HG03520 (cell line): Measurements from ENCODE around the gene ATG7.
"Not testable (repeated sequence)": the region's sequence is repeated elsewhere in the genome, so short reads cannot be mapped to it uniquely, and the experiment has no call there.

Experiments used
- ATAC-seq: cut with Tn5 transposase; IDR thresholded peaks from one replicate; pipeline ENCODE4 v1.9.1; 2021; ENCODE audit warnings: mild to moderate bottlenecking, moderate library complexity; ENCODE audit not compliant: unreplicated experiment

Gene ATG7

DNA sequence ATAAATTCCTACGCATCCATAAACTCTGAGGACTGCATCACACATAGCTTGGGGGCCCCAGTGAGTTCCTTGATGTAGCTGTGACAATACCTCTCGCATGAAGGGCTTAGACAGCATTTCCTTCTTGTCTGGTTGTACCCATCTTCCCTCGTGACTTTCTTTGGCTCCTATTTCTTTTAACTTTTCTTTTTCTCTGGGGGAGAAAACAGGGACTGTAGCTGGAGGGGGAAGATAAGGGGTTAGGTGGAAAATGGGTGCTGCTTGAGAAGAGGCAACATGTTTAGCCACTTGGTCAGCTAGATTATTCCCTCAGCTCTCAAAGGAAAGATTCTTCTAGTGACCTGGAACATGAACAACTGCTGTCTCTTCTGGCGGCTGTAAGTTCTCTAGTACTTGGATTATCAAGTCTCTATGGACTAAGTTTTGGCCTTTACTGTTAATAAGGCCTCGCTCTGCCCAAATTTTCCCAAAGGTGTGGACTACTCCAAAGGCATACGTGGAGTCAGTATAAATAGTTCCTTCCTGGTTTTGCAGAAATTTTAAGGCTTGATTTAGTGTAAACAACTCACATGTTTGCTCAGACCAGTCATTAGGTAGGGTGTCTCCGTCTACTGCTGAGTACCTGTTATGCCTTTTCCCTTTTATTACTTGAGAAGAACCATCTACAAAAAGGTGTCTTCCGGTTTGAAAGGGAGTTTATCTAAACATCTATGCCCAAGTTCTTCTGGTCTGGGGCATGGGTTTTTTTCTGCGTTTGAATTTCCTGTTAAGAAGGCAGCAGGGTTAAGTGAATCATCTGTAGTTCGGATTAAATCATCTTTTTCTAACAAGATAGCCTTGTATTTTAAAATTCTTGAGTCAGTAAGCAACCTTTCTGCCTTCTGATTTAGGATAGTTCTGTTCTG lies 21.0 kb upstream of the ATG7 start:
- ATAC-seq: no peak

DNA sequence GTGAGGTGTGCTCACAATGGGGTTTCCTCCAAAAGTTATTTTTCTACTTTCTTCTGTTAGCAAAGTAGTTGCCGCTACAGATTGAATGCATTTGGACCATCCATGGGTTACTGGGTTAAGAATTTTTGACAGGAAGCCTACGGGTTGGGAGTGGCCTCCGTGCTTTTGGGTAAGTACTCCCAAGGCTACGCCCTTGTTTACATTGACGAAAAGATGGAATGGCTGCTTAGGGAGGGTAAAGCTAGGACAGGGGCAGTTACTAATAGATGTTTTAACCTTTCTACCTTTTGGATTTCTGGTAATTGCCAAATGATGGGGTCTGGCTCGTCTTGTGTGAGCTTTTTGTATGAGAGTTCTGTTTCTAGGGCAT lies 20.4 kb upstream of the ATG7 start:
- ATAC-seq: no peak

DNA sequence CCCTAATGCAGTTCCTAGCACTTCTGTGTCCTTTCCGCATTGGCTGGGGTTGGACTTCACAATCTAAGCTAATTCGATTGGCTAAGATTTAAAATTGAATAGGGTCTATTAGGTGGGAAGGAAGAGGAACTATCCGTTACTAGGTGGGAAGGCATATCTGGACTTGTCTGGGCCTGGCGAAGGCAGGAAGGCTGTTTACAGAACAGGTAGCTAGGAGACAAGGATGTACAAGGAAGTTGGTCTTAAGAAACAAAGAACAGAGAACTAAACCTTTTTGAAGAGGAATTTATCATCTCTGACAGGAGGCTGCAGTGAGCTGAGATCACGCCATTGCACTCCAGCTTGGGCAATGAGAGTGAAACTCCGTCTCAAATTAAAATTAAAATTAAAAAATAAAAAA lies 17.3 kb upstream of the ATG7 start:
- ATAC-seq: no peak

DNA sequence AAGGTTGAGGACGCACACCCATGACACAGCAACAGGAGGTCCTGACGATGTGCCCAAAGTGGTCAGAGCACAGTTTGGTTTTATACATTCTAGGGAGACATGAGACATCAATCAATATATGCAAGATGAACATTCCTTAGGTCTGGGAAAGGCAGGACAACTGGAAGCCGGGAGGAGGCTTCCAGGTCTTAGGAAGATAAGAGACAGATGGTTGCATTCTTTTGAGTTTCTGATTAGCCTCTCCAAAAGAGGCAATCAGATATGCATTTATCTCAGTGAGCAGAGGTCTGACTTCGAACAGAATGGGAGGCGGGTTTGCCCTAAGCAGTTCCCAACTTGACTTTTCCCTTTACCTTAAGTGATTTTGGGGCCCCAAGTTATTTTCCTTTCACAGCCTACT lies 16.7 kb upstream of the ATG7 start:
- not testable (repeated sequence) for ATAC-seq

DNA sequence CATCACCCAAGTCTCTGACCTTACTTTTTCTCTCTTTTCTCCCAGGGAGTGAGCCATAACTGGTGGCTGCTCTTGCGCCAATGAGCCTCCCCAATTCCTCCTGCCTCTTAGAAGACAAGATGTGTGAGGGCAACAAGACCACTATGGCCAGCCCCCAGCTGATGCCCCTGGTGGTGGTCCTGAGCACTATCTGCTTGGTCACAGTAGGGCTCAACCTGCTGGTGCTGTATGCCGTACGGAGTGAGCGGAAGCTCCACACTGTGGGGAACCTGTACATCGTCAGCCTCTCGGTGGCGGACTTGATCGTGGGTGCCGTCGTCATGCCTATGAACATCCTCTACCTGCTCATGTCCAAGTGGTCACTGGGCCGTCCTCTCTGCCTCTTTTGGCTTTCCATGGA lies 13.2 kb upstream of the ATG7 start:
- no peak for ATAC-seq

DNA sequence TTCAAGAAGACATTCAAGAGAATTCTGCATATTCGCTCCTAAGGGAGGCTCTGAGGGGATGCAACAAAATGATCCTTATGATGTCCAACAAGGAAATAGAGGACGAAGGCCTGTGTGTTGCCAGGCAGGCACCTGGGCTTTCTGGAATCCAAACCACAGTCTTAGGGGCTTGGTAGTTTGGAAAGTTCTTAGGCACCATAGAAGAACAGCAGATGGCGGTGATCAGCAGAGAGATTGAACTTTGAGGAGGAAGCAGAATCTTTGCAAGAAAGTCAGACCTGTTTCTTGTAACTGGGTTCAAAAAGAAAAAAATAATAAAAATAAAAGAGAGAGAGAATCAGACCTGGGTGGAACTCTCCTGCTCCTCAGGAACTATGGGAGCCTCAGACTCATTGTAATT lies 11.7 kb upstream of the ATG7 start:
- no peak for ATAC-seq

DNA sequence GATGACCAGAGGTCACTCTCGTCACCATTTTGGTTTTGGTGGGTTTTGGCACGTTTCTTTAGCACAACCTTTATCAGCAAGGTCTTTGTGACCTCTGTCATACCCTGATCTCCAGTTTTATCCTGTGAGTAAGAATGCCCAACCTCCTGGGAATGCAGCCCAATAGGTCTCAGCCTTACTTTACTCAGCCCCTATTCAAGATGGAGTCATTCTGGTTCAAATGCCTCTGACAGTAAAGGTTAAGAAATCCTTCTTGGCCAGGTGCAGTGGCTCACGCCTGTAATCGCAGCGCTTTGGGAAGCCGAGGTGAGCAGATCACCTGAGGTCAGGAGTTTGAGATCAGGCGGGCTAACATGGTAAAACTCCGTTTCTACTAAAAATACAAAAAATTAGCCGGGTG lies 3.2 kb upstream of the ATG7 start:
- ATAC-seq: no peak

DNA sequence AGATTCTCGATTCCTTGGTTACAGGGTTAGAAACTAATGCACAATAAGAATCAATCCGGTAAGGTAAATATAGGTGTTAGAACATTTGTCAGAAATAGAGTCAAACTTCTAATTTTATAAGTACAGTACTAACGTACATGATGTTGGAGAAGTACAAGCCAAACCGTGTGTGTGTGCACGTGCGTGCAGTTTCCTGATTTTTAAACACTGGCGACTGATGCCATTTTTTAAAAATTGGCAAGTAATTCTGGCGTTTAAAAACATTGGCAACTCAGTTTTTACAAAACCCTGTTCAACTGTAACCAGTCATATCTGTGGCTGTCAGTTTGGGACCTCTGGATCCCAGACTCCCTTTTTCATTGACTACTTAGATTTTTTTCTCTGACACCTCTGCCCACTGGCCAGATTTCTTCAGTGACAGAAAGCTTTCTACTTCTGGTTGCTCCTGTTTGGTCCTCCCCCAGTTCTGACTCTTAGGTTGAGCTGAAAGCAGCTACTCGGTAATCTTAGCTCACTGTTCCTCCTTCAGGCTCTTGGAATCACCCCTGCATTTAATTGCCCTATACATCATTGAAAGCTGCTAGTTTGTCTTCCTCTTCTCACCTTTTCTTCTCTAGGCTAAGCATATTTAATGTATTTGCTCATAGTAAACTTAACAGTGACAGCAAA lies 843 bp downstream of the ATG7 start:
- no peak for ATAC-seq

DNA sequence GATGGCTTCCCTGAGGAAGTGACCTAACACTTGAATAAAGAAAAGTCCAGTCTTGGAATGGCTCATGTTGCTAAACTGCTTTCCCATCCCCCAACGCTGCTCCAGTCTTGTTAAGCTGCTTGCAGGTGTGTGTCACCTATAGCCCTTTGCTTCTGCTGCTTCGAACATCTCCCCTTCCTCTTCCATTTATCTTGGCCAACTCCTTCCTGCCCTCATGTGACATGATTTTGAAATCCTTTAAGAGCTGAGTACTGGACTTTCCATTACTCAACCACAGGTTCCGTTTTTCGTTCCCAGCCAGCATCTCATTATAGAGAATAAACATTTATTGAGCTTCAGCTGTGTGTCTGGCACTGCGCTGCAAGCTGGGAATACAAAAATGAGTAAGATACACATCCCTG lies 1.7 kb downstream of the ATG7 start:
- ATAC-seq: no peak

DNA sequence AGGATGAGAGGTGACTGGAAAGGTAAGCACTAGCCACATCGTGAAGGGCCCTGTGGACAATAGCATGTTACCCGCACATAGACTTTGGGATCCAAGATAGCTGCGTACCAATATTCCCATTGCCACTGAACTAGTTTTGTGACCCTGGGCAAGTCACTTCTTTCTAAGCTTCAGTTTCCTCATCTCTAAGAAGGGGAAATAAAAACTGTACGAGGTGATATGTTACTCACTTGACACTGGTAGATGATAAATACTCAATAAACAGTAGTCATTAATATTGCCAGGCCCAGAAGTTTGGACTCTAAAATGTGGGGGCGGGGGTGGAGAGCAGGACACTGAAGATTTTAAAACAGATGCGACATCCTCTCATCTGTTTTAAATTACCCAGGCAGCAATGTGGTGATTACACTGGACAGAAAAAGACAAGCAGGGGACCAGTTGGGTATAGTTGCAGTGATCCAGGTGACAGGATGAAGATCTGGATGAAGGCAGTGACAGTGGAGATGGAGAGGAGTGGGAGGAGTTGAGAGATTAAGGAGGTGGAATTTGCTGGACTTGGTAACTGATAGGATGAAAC lies 2.5 kb downstream of the ATG7 start:
- ATAC-seq: no peak

DNA sequence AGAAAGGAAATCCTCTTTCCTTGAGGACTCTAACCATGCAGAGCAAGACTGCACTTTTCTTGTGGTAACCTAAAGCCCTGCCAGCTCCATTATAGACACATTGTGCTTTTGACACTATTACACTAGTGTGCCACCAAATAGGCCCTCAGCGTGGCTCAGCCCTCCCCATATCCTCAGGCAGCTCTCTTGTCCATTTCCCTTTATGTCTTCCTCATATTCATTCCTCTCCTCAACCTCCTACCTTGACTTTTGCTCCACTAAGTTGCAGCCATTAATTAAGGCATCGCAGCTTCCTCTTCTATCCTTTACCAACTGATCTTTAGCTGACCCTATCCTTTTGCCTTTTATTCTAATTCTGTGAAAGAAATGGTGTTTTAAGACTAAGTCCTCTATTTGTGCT lies 3.7 kb downstream of the ATG7 start:
- ATAC-seq: no peak

DNA sequence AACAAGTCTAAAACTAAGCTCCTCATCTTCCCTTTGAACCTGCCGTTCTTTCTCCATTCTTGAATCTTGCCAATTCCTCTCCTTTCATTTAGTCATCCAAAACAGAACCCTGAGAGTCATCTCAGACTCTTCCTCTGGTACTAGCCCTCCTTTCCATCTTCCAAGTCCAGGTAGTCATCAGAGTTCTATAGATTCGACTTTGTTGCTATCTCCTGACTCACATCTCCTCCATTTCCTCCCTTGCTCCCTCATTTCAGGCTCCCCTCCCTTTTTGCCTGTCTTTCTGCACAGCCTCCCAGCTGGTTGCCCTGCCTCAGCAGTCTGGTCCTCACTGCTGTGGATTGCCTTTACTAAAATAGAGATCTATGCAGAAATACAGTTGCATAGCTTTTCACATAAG lies 4.7 kb downstream of the ATG7 start:
- no peak for ATAC-seq

DNA sequence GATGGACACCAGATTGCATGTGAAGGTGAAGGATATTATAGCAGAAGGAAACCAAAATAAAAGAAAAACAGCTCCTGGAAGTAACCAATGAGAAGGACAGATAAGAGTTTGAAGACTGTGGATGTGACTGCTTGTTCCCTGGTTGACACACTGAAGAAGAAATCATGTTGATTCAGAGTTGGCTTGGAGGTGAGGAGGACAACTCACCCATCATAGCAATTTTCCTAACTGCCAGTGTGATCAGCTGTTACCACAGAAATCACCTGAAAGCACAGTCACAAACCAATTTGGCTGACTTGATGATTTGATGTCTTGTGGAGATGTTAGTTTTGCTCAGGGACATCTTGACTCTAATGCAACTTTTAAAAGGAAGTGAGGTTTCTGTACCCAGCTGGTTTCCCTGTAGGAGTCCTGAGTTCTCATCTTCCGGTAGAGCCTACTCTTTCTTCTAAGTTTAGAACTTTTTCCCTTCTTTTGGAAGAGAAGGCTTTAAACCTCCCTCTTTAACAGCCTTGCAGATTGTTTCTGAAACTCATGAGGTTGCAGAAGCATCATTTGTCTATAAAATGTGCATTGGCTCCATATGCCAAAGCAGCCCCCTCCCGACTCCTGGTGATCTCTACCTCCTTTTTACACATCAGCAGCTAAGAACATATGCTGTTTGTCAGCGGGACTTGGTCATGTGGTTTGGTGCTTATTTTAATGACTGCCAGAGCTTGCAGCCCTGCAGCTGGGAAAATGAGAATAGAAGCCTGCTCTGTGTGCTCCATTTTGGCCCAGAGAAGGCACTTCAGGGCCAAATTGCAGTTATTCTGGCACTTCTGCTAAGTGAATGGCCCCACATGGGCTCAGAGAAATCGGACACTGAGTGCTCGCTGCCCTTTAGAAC lies 10.3 kb downstream of the ATG7 start:
- no peak for ATAC-seq

DNA sequence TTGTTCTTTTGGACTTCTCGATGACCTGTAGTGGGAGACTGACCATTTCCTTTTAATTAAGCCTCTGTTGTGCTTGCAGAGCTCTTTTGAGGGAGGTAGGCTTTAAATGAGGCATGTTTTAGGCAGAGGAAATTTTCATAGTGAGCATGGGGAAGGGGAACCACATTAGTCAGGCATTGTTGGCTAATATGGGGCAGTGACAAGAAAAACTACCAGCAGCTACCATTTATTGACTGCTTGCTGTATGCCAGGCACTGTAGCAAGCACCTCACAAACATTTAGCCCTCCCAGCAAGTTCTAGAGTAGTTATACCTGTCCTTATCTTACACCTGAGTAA lies 10.9 kb downstream of the ATG7 start:
- ATAC-seq: no peak

DNA sequence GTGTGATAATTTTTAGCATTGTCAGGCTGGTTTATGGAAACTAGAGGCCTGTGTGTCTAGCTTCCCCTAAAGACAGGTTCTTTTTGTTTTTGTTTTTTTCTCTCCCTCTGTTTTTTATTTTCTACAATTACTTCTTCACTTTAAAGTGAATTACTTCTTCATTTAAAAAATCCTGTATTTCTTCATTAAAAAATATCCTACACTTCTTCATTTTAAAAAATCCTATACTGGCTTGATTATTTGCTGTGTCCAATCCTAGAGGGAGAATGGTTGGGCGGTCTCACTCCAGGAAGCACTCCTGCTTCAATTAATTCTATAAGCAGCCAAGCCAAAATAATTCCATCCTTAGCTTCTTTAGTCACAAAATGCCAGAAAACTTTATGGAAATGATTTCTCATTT lies 11.8 kb downstream of the ATG7 start:
- no peak for ATAC-seq

DNA sequence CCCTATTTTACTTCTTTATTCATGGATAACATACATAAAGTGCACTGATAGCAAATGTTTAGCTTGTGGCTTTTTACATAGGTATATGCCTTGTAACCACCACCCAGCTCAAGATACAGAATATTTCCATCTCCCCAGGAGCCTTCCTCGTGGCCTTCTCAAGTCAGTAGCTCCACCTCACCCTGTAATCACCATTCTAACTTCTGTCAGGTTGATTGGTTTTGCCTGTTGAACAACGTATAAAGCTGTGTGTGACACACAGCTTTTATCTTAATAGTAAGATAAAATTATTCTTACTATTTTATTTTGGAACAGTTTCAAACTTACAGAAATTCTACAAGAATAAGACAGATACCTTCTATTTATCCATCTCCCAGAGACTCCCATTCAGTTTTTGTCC lies 13.3 kb downstream of the ATG7 start:
- no peak for ATAC-seq

DNA sequence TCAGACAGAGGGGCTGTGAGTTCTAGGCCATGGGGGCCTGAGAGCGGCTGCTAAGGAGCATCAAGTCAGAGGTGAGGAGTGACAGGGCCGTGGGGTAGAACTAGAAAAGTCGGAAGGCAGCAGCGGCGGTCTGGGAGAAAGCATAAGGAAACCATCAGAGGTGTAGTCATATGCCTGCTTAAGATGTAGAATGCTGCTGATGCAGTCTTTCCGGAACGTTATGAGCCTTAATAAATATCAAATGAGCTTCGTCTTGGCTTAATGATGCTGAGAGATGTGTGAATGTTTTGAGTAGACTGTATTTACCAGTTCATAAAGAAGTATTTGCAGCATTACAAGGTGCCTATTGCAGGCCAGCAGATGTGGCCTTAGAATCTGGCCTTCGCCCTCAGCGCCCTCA lies 15.2 kb downstream of the ATG7 start:
- no peak for ATAC-seq

DNA sequence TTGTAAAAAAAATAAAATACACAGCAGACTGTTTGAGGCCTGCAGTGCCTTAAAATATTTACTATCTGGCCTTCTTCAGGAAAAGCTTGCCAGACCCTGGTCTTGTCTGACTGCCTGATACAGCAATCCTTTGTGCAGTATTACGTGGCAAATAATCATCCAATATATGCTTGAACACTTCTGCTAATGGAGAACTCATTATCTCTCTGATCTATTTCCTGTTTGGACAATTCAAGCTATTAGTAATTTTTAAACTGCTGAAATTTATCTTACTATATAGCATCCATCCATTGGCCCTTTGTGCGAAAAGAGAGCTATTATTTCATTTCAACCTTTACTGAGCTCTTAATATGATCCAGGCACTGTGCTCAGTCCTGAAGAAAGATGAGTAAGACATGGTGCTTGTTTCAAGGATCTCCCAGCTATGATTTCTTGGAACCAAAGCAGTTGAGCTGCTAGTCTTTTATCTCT lies 15.9 kb downstream of the ATG7 start:
- no peak for ATAC-seq

DNA sequence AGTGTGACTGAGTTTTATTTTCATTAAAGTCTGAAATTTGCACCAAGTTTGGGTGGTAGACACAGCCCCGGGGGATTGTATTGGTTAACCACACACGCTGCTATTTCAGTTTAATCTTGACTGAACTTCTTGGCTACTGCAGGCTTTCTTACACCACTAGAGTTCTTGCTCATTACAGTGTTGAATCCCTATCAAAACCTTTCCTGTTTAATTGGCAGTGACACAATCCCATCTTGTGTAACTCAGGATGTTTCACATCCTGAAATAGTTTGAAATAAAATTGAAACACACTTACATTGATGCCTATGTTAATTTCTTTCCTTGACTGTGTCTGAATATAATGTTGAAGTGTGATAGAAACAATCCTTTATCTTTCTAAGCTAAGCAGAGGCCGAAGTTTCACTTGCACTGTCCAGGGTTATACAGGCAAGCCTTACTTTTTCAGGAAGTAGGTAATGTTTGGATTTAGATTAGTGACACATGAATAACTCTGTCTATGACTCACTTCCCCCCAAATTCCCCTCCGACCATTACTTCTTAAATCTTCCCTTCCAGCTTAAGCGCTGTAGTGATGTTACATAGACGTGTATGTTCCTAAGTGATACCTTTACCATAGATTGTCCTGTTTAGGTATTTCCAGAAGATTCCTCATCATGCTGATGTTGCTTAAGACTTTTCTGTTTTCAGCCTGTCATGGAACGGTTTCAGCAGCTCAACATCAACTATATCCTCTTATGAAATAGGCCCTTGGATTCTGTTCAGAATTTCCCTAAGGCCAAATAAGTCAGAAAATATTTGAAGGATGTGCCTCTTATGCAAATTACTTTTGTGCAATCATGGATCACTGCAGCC lies 16.8 kb downstream of the ATG7 start:
- peak; percentile 67 for ATAC-seq

DNA sequence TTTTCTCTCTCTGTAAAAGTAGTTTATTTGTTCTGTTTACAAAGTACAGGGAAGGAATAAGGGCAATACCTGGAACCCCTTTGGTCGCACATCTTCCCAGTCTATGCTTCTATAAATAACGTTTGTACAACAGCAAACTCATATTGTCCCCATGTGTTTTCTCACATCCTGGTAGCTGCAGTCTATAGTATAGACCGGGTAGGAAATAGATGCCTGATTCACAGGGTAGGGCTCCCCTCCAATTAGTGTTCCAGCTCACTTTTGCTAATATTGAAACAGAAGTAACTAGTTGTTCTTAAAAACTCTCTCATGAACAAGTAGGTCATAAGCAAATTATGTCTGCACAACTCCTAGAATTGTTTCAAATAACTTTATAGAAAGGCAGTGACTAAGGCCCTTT lies 17.7 kb downstream of the ATG7 start:
- no peak for ATAC-seq
